PC-3 (cell line): ENCODE results near the gene PRKAB2. TPM values are rescaled to one million over a fixed set of nuclear protein-coding genes. Genes with fewer than 3 reads are reported as not detected.

ENCODE experiments used
- ATAC-seq: fragments of 200-7000 bp; cut with Tn5 transposase; 2 replicates; pipeline ENCODE4 v1.9.1; 2020; ENCODE audit warnings: mild to moderate bottlenecking, moderate library complexity
- BruUV-seq: library from RNA; stranded (reverse); fragments of 400-500 nt; replicated peaks from 2 replicates; lab custom pipeline; 2021; lab: Mats Ljungman, UMichigan
- CTCF ChIA-PET: fragments of 300-600 bp; sonication (Branson Sonifier 250); formaldehyde crosslinking; loops from one replicate; lab custom pipeline; 2022; ENCODE audit warnings: antibody characterized with exemption; lab: Charles Lee
- POLR2A ChIA-PET: fragments of 300-600 bp; sonication (Branson Sonifier 250); formaldehyde crosslinking; loops from one replicate; lab custom pipeline; 2022; ENCODE audit warnings: antibody characterized with exemption; ENCODE audit not compliant: unreplicated experiment; lab: Charles Lee
- DNase-seq: peaks from one replicate; pipeline ENCODE4 v3.0.0-alpha.2; 2015
- H2AFZ ChIP-seq: fragments of 300-600 bp; sonication (generic); 2 replicates; pipeline ENCODE4 v1.6.0; 2016; ENCODE audit warnings: antibody characterized with exemption, low read length
- H3F3A ChIP-seq: fragments of 300-600 bp; sonication (generic); one replicate; pipeline ENCODE4 v1.6.0; 2017; ENCODE audit warnings: antibody characterized with exemption, low read length, control low read depth, mild to moderate bottlenecking; ENCODE audit not compliant: unreplicated experiment
- H3K27ac ChIP-seq: fragments of 300-600 bp; sonication (generic); 2 replicates; pipeline ENCODE4 v1.5.1; 2016; ENCODE audit warnings: mild to moderate bottlenecking, low read length
- H3K27me3 ChIP-seq: fragments of 300-600 bp; sonication (generic); 2 replicates; pipeline ENCODE4 v1.6.1; 2016; ENCODE audit warnings: low read length, mixed read lengths
- H3K36me3 ChIP-seq: fragments of 300-600 bp; sonication (generic); 2 replicates; pipeline ENCODE4 v1.6.1; 2016; ENCODE audit warnings: low read depth, mixed run types, low read length, mixed read lengths
- H3K4me1 ChIP-seq: fragments of 300-600 bp; sonication (generic); 2 replicates; pipeline ENCODE4 v1.5.1; 2016; ENCODE audit warnings: low read length; ENCODE audit not compliant: insufficient read depth
- H3K4me2 ChIP-seq: fragments of 300-600 bp; sonication (generic); 2 replicates; pipeline ENCODE4 v1.6.0; 2016; ENCODE audit warnings: low read length
- H3K4me3 ChIP-seq: fragments of 300-600 bp; sonication (generic); 2 replicates; pipeline ENCODE4 v1.5.1; 2016; ENCODE audit warnings: mild to moderate bottlenecking, low read length, mixed read lengths
- H3K79me2 ChIP-seq: fragments of 300-600 bp; sonication (generic); 2 replicates; pipeline ENCODE4 v1.6.1; 2017; ENCODE audit warnings: low read length, mixed read lengths
- H3K9ac ChIP-seq: fragments of 300-600 bp; sonication (generic); 2 replicates; pipeline ENCODE4 v1.6.0; 2016; ENCODE audit warnings: mild to moderate bottlenecking, low read length
- H3K9me2 ChIP-seq: fragments of 300-600 bp; sonication (generic); replicated peaks from 2 replicates; pipeline ENCODE4 v1.6.1; 2016; ENCODE audit warnings: mixed run types, low read length, mixed read lengths
- H3K9me3 ChIP-seq: fragments of 300-600 bp; sonication (generic); 2 replicates; pipeline ENCODE4 v1.6.1; 2016; ENCODE audit warnings: low read length, mixed read lengths
- H4K20me1 ChIP-seq: fragments of 300-600 bp; sonication (generic); 2 replicates; pipeline ENCODE4 v1.6.1; 2016; ENCODE audit warnings: low read length, mixed read lengths
- EZH2 ChIP-seq: fragments of 300-600 bp; sonication (generic); IDR thresholded peaks from one replicate; pipeline ENCODE4 v1.6.1; 2017; ENCODE audit warnings: antibody characterized with exemption, mild to moderate bottlenecking, low read length; ENCODE audit not compliant: unreplicated experiment
- EZH2phosphoT487 ChIP-seq: fragments of 300-600 bp; sonication (generic); IDR thresholded peaks from 2 replicates; pipeline ENCODE4 v1.6.1; 2018; ENCODE audit warnings: mild to moderate bottlenecking, antibody characterized with exemption, low read length, borderline replicate concordance
- intact Hi-C: fragments of 100-400 bp; cut with micrococcal nuclease; formaldehyde crosslinking; loops from 2 replicates; pipeline ENCODE4 v1.9.0; 2023
- total RNA-seq: library from RNA; depleted of rRNA; stranded (reverse); fragments of >200 nt; gene quantifications from 2 replicates; pipeline ENCODE4 v1.2.3, GENCODE V29; 2014
- TF ChIP-seq, protein P1 (sequence below): fragments of 300-600 bp; sonication (generic); conservative IDR thresholded peaks from 2 replicates; pipeline ENCODE4 v1.5.1; 2017; ENCODE audit warnings: antibody characterized with exemption, low read depth, mild to moderate bottlenecking, low read length

PRKAB2 gene
- total RNA-seq, 1 experiment from 2014 or later: 16.0 TPM

DNA sequence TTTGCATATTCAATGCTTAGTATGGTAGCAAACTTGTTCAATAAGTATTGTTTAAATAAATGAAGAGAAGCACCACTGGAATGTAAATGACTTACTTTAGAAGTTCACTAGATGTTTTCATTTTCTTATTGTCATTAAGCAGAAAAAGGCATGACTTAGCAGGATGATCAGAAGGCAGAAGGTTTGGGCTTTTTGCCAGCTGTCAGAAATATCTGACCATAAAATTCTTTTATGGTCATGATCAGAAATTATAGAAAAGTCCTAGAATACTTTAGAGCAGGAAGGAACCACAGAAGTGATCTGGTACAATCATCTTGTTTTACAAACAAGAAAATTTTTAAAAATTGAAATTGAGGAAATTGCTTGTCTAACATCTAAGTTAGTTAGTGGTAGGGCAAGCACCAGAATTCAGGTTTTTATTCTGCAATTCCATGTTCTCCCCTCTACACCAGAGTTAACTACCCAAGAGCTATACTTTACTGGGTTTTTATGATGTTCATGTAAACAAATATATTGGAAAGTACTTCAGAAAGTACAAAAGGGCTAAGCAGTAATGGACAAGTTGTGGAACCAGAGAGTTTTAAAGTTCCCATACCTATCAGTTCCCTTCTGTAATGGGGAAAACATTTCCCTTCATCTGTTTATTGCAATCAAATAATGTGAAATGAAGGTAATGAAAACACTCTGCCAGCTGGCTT, 42.7 kb upstream of the PRKAB2 start:
- Histone ChIP-seq H3K9me3 (no peaks in the 10 kb centered on the region), H3K36me3 (no peaks in the 10 kb centered on the region), H4K20me1 (no peaks in the 10 kb centered on the region), H3K27me3 (no peaks in the 10 kb centered on the region), H3K27ac (no peak overlapping the region), H3K79me2 (no peaks in the 10 kb centered on the region), H3K4me2 (no peak overlapping the region), H3K4me3 (no peak overlapping the region), H2AFZ (no peak overlapping the region), H3F3A (no peaks in the 10 kb centered on the region), H3K4me1 (peaks cover 8% of the 10 kb centered on the region), H3K9me2 (no peaks in the 10 kb centered on the region), H3K9ac (no peak overlapping the region)
- ChIA-PET POLR2A (no interaction called here), CTCF (no interaction called here)
- no TSS peak for BruUV-seq
- DNase-seq: no peak
- ATAC-seq: peak; percentile 55
- no peak for TF ChIP-seq EZH2phosphoT487
- TF ChIP-seq EZH2: no peak
- TF ChIP-seq, protein P1, sequence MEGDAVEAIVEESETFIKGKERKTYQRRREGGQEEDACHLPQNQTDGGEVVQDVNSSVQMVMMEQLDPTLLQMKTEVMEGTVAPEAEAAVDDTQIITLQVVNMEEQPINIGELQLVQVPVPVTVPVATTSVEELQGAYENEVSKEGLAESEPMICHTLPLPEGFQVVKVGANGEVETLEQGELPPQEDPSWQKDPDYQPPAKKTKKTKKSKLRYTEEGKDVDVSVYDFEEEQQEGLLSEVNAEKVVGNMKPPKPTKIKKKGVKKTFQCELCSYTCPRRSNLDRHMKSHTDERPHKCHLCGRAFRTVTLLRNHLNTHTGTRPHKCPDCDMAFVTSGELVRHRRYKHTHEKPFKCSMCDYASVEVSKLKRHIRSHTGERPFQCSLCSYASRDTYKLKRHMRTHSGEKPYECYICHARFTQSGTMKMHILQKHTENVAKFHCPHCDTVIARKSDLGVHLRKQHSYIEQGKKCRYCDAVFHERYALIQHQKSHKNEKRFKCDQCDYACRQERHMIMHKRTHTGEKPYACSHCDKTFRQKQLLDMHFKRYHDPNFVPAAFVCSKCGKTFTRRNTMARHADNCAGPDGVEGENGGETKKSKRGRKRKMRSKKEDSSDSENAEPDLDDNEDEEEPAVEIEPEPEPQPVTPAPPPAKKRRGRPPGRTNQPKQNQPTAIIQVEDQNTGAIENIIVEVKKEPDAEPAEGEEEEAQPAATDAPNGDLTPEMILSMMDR: no peak
- intact Hi-C loops: no loop called here

- H3K27ac ChIP-seq: no peak overlapping the region
- no peak overlapping the region for H3K4me2 ChIP-seq
- no peak for ATAC-seq
- no peaks in the 10 kb centered on the region for H3K9me2 ChIP-seq
- no peak overlapping the region for H3K4me3 ChIP-seq
- no peak for DNase-seq
- BruUV-seq: no TSS peak
- TF ChIP-seq, protein P1: no peak
- TF ChIP-seq EZH2phosphoT487 (no peak), EZH2 (no peak)
- CTCF ChIA-PET: no interaction called here
- no peaks in the 10 kb centered on the region for H4K20me1 ChIP-seq
- peaks cover 8% of the 10 kb centered on the region for H3K4me1 ChIP-seq
- H3K79me2 ChIP-seq: no peaks in the 10 kb centered on the region
- H3F3A ChIP-seq: no peaks in the 10 kb centered on the region
- POLR2A ChIA-PET: no interaction called here
- H3K9ac ChIP-seq: no peak overlapping the region
- intact Hi-C loops: no loop called here
- H3K27me3 ChIP-seq: no peaks in the 10 kb centered on the region
- H2AFZ ChIP-seq: no peak overlapping the region
- no peaks in the 10 kb centered on the region for H3K9me3 ChIP-seq
- H3K36me3 ChIP-seq: no peaks in the 10 kb centered on the region
Observed at GRCh38 chr1:147214325-147214724, 42.1 kb upstream of the PRKAB2 start.

- H3K9ac ChIP-seq: no peak overlapping the region
- H3F3A ChIP-seq: no peaks in the 10 kb centered on the region
- H3K4me3 ChIP-seq: no peak overlapping the region
- H3K79me2 ChIP-seq: no peaks in the 10 kb centered on the region
- H3K4me1 ChIP-seq: peaks cover 8% of the 10 kb centered on the region
- no peaks in the 10 kb centered on the region for H4K20me1 ChIP-seq
- no peak for ATAC-seq
- no peaks in the 10 kb centered on the region for H3K9me2 ChIP-seq
- ChIA-PET POLR2A (no interaction called here), CTCF (no interaction called here)
- H3K27me3 ChIP-seq: no peaks in the 10 kb centered on the region
- BruUV-seq: no TSS peak
- H3K4me2 ChIP-seq: no peak overlapping the region
- intact Hi-C loops: no loop called here
- no peak for DNase-seq
- no peak overlapping the region for H2AFZ ChIP-seq
- TF ChIP-seq, protein P1: no peak
- TF ChIP-seq EZH2phosphoT487 (no peak), EZH2 (no peak)
- no peak overlapping the region for H3K27ac ChIP-seq
- H3K9me3 ChIP-seq: no peaks in the 10 kb centered on the region
- no peaks in the 10 kb centered on the region for H3K36me3 ChIP-seq
Observed at GRCh38 chr1:147213271-147213670, 41.0 kb upstream of the PRKAB2 start.
